Thoracic aorta (tissue), 2 donors: ENCODE results near the gene OTOR. TPM values are rescaled to one million over a fixed set of nuclear protein-coding genes. Genes with fewer than 3 reads are reported as not detected.
A peak's percentile ranks its signal among the peaks of the same experiment; 100 is the strongest.

Experiments
- ATAC-seq: fragments of 150-250 bp; one replicate; pipeline ENCODE4 v1.8.0; 2017; ENCODE audit warnings: low read depth; ENCODE audit not compliant: insufficient number of reproducible peaks, low FRiP score
- DNase-seq: peaks from one replicate; pipeline ENCODE4 v3.0.0-alpha.2; 2020; ENCODE audit warnings: low spot score
- H3K27ac ChIP-seq, 2 donors: fragments of 200-600 bp; sonication (generic); 1 replicate in 1 of 2; 2 replicates in 1 of 2; pipeline ENCODE4 v1.5.1; 2016; ENCODE audit warnings: mild to moderate bottlenecking in 2 of 2, moderate library complexity in 2 of 2
- H3K27me3 ChIP-seq: fragments of 200-600 bp; sonication (generic); replicated peaks from 2 replicates; pipeline ENCODE4 v1.6.0; 2016; ENCODE audit warnings: mild to moderate bottlenecking; ENCODE audit not compliant: insufficient read depth
- H3K36me3 ChIP-seq: fragments of 200-600 bp; sonication (generic); one replicate; pipeline ENCODE4 v1.5.1; 2016
- H3K4me1 ChIP-seq, 2 donors: fragments of 200-600 bp; sonication (generic); 1 replicate in 1 of 2; 2 replicates in 1 of 2; pipeline versions ENCODE4 v1.5.1 to v1.6.0; 2016; ENCODE audit warnings: low read depth in 2 of 2, mild to moderate bottlenecking in 1 of 2; ENCODE audit not compliant: control insufficient read depth in 1 of 2
- H3K4me3 ChIP-seq: fragments of 200-600 bp; sonication (generic); 2 replicates; pipeline ENCODE4 v1.5.1; 2016; ENCODE audit warnings: mild to moderate bottlenecking
- H3K9me3 ChIP-seq: fragments of 200-600 bp; sonication (generic); 2 replicates; pipeline ENCODE4 v1.5.1; 2016
- total RNA-seq, 2 donors: library from RNA; depleted of rRNA; stranded (reverse); fragments of >200 nt; gene quantifications; one replicate each; pipeline versions ENCODE4 v1.1.0 to v1.2.3, GENCODE V29; 2016
- TF ChIP-seq, protein P1 (sequence below): fragments of 200-600 bp; sonication (generic); IDR thresholded peaks from one replicate; pipeline ENCODE4 v1.5.1; 2019; ENCODE audit warnings: antibody characterized with exemption

OTOR gene
- total RNA-seq, 2 donors from 2014 or later: not detected

DNA sequence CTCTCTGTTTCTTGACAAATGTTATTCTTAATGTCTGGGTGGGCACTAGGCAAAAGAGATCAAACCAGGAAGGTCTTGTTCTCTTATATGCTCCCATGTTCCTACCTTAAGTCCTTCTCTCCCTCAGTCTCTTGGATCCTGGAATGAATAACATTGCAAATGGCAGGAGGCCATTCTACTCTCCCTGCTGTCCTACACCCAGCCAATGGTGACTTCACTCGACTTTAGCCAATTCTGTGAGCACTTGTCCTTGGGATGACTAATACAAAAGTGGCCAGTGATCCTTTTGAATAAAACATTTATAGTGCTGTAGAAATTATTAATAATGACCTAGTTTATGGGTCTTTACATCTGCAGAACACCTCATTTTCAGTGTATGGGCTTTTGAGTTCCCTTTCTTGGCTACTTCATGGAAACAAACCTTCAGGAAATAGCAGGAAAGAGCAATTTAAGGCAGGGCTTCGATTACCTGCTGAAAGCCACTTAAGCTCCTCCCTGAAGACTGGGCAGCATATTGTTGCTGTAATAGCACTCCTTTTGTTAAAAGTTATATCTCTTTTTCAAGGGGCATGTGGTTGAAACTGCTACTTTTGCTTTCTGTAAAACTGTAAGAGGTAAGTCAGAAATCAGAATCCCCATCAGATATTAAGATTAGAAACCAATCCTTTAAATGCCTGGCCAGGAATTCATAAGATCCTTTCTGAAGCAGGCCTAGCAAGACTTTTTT, 10.5 kb downstream of the OTOR start:
- ATAC-seq: no peak
- TF ChIP-seq, protein P1, sequence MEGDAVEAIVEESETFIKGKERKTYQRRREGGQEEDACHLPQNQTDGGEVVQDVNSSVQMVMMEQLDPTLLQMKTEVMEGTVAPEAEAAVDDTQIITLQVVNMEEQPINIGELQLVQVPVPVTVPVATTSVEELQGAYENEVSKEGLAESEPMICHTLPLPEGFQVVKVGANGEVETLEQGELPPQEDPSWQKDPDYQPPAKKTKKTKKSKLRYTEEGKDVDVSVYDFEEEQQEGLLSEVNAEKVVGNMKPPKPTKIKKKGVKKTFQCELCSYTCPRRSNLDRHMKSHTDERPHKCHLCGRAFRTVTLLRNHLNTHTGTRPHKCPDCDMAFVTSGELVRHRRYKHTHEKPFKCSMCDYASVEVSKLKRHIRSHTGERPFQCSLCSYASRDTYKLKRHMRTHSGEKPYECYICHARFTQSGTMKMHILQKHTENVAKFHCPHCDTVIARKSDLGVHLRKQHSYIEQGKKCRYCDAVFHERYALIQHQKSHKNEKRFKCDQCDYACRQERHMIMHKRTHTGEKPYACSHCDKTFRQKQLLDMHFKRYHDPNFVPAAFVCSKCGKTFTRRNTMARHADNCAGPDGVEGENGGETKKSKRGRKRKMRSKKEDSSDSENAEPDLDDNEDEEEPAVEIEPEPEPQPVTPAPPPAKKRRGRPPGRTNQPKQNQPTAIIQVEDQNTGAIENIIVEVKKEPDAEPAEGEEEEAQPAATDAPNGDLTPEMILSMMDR: no peak
- H3K27ac ChIP-seq: no peak overlapping the region
- H3K4me3 ChIP-seq: no peak overlapping the region
- no peaks in the 10 kb centered on the region for H3K36me3 ChIP-seq
- no peaks in the 10 kb centered on the region for H3K4me1 ChIP-seq
- DNase-seq: no peak
- H3K27me3 ChIP-seq: no peaks in the 10 kb centered on the region
- no peaks in the 10 kb centered on the region for H3K9me3 ChIP-seq

DNA sequence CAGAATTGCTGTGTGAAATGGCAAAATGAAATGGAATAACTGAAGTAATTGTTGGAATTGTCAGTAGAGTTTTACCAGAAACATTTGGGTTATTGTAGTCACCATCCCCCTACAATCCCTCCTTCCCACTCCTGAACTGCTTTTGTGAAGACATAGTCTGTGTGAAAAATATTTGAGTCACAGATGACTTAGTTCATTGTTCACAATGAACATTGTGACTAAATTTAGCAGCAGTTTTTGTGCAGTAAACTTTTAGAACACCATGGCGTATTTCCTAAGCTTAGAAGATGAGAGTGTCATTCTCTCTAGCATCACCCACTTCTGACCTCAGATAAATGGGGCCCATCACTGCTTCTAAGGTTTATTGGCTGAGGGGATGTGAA, 11.0 kb downstream of the OTOR start:
- Histone ChIP-seq H3K4me3 (no peak overlapping the region), H3K36me3 (no peaks in the 10 kb centered on the region), H3K4me1 (no peaks in the 10 kb centered on the region), H3K27ac (no peak overlapping the region), H3K27me3 (no peaks in the 10 kb centered on the region), H3K9me3 (no peaks in the 10 kb centered on the region)
- TF ChIP-seq, protein P1: no peak
- ATAC-seq (no peak), DNase-seq (no peak)

DNA sequence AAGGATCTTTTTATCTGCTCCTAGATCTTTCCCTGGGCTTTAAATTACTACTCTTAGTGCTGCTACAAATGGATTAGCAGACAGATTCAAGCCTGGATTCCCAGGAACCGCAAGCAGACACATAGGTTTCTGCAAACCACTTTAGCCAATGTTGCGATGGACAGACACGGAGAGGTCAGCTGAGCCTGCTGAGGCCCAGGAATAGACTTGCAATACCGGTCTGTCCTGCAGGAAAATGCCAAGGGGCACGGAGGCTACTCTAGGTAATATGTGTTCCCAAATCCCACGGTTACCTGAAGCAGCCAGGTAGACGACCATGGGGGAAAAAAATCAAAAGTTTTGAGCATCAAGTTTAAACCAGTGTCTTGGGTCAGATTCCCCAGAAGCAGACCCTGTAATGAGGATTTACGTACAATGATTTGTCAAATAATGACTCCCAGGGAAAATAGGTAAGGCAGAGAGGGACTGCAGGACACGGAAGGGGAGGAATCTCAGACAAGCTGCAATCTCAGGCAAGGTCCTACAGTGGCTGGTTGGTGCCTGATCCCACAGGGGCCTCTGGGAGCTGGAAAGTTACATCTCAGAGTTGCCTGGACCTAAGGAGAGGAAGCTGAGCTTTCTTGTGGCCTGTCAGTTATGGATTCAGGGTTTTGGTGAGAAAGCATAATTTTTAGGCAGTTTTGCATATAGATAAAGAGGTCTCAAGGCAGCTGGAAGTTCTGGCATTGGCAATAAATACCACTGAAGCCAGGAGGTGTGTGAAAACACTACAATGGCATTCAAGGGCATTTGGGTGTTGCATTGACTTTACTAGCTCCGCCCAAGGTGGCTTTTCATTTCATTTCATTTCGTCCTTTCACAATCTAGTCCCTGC, 12.5 kb downstream of the OTOR start:
- no peaks in the 10 kb centered on the region for H3K27me3 ChIP-seq
- H3K27ac ChIP-seq: no peak overlapping the region
- DNase-seq (no peak), ATAC-seq (no peak)
- H3K4me1 ChIP-seq: no peaks in the 10 kb centered on the region
- no peaks in the 10 kb centered on the region for H3K36me3 ChIP-seq
- H3K9me3 ChIP-seq: no peaks in the 10 kb centered on the region
- no peak overlapping the region for H3K4me3 ChIP-seq
- TF ChIP-seq, protein P1: no peak

DNA sequence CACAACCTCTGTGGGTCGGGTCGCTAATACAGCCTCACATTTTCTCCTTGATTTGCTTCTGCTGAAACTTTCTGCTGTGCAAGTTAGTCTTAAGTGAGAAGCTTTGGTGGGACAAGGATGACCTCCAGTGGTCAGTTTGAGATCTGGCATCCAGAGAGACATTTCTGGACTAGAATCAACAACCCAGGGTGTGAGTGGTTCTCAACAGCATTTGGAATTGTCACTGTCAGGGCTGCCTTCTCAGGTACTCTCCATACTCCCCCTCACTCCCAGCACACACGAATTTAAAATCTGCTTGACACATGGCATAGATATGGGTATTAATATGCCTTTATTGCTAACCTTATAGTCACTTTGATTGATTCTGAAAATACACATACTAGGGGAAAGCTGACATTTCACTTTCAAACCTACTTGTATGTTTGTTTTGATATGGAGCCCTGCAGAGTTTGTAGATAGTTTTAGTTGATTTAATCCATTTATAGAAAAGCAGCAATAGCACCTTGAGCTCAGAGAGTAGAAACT, 13.2 kb downstream of the OTOR start:
- Histone ChIP-seq H3K9me3 (no peaks in the 10 kb centered on the region), H3K4me3 (no peak overlapping the region), H3K4me1 (no peaks in the 10 kb centered on the region), H3K36me3 (no peaks in the 10 kb centered on the region), H3K27ac (no peak overlapping the region), H3K27me3 (no peaks in the 10 kb centered on the region)
- DNase-seq (no peak), ATAC-seq (peak; percentile 32)
- TF ChIP-seq, protein P1: peak; percentile 51

DNA sequence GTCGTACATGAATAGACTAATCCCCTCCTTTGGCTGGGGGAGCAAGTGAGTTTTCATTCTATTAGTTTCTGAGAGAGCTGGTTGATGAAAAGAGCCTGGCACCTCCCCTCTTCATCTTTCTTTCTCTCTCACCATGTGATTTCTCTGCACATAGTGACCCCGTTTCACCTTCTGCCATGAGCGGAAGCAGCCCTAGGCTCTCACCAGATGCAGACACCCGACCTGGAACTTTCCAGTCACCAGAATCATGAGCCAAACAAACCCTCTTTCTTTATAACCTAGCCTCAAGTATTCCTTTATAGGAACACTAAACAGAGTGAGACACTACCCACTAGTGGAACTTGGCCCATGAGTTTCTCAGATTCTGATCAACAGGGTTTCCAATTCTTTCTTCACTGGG, 16.4 kb downstream of the OTOR start:
- H3K4me3 ChIP-seq: no peak overlapping the region
- H3K27ac ChIP-seq: no peak overlapping the region
- DNase-seq: no peak
- H3K4me1 ChIP-seq: no peaks in the 10 kb centered on the region
- no peaks in the 10 kb centered on the region for H3K9me3 ChIP-seq
- H3K27me3 ChIP-seq: no peaks in the 10 kb centered on the region
- H3K36me3 ChIP-seq: no peaks in the 10 kb centered on the region
- no peak for ATAC-seq
- TF ChIP-seq, protein P1: no peak
